ENCODE measurements around the gene MAP3K5. TPM values are rescaled to one million over a fixed set of nuclear protein-coding genes. Genes with fewer than 3 reads are reported as not detected.
"Not testable (repeated sequence)": the region's sequence is repeated elsewhere in the genome, so short reads cannot be mapped to it uniquely, and the experiment has no call there.

Gene MAP3K5
- polyA plus RNA-seq, 3 donors = 9.6 to 12.0 (median 11.1) TPM

GRCh38 chr6:136717716-136717990 is 74.6 kb downstream of the MAP3K5 start:
- no peak for DNase-seq
- Histone ChIP-seq H3K79me2 (ENCODE audit: insufficient read depth, low read length) (peaks cover 83% of the 10 kb centered on the region), H4K20me1 (ENCODE audit: insufficient read depth, low read length) (peaks cover 87% of the 10 kb centered on the region), H2AFZ (ENCODE audit: insufficient read depth, low read depth, low read length, poor library complexity, severe bottlenecking) (no peak overlapping the region), H3K4me2 (replicated peaks; ENCODE audit: extremely low read depth, low read length, poor library complexity, severe bottlenecking) (no peak overlapping the region), H3K4me1 (ENCODE audit: control insufficient read depth in 1 of 2, insufficient read depth in 2 of 2, low read length in 2 of 2) (peaks cover 34 to 44% of the 10 kb centered on the region in 2 donors), H3K36me3 (replicated peaks in 1 of 2; ENCODE audit: control insufficient read depth in 1 of 2, insufficient read depth in 2 of 2, low read length in 2 of 2) (peaks cover 0 to 11% of the 10 kb centered on the region in 2 donors), H3K9me3 (replicated peaks in 1 of 2; ENCODE audit: control insufficient read depth in 1 of 2, insufficient read depth in 1 of 2, low read length in 2 of 2) (no peaks in the 10 kb centered on the region), H3K27ac (ENCODE audit: low read depth in 1 of 2, low read length in 2 of 2) (peak overlapping the region in 1 of 2 donors; percentile 51), H3K4me3 (replicated peaks in 1 of 3; ENCODE audit: low read depth in 2 of 3, low read length in 3 of 3) (no peak overlapping the region), H3K27me3 (ENCODE audit: control insufficient read depth in 2 of 2, insufficient read depth in 2 of 2, low read length in 2 of 2) (no peaks in the 10 kb centered on the region), H3K9ac (ENCODE audit: insufficient read depth, low read length, poor library complexity, severe bottlenecking) (no peak overlapping the region)
- TF ChIP-seq CTCF (IDR thresholded peaks at IDR 0.05) = no peak
- peaks cover 45% of the 10 kb centered on the region for H3K4me1 Mint-ChIP-seq
- WGBS (ENCODE audit: insufficient coverage) = no CpG with 5 or more reads among the region's 1 CpG
- intact Hi-C loops (cut with micrococcal nuclease) = no loop called here
- no peak overlapping the region for H3K4me3 Mint-ChIP-seq
- H3K27ac Mint-ChIP-seq = peak overlapping the region in 5 of 7 donors; percentile 56 to 74 (median 65)
- no peaks in the 10 kb centered on the region for H3K27me3 Mint-ChIP-seq (ENCODE audit: low read depth in 3 of 3)
- no peaks in the 10 kb centered on the region for H3K9me3 Mint-ChIP-seq
- peaks cover 15 to 18% of the 10 kb centered on the region in 2 donors for H3K36me3 Mint-ChIP-seq

GRCh38 chr6:136716917-136717715 is 75.2 kb downstream of the MAP3K5 start:
- H3K27ac ChIP-seq (ENCODE audit: low read depth in 1 of 2, low read length in 2 of 2) = peak overlapping the region in 1 of 2 donors; percentile 51
- Mint-ChIP-seq H3K27me3 (ENCODE audit: low read depth in 3 of 3) (no peaks in the 10 kb centered on the region), H3K4me1 (peaks cover 45% of the 10 kb centered on the region), H3K36me3 (peaks cover 15 to 19% of the 10 kb centered on the region in 2 donors), H3K9me3 (no peaks in the 10 kb centered on the region), H3K4me3 (no peak overlapping the region), H3K27ac (peak overlapping the region; percentile 56 to 83 (median 68))
- peaks cover 87% of the 10 kb centered on the region for H4K20me1 ChIP-seq (ENCODE audit: insufficient read depth, low read length)
- WGBS (ENCODE audit: insufficient coverage) = no CpG with 5 or more reads among the region's 4 CpGs
- DNase-seq = no peak
- H3K4me3 ChIP-seq (replicated peaks in 1 of 3; ENCODE audit: low read depth in 2 of 3, low read length in 3 of 3) = no peak overlapping the region
- peaks cover 83% of the 10 kb centered on the region for H3K79me2 ChIP-seq (ENCODE audit: insufficient read depth, low read length)
- no peak overlapping the region for H3K9ac ChIP-seq (ENCODE audit: insufficient read depth, low read length, poor library complexity, severe bottlenecking)
- H3K27me3 ChIP-seq (ENCODE audit: control insufficient read depth in 2 of 2, insufficient read depth in 2 of 2, low read length in 2 of 2) = no peaks in the 10 kb centered on the region
- no peaks in the 10 kb centered on the region for H3K9me3 ChIP-seq (replicated peaks in 1 of 2; ENCODE audit: control insufficient read depth in 1 of 2, insufficient read depth in 1 of 2, low read length in 2 of 2)
- intact Hi-C loops (cut with micrococcal nuclease) = no loop called here
- TF ChIP-seq CTCF (IDR thresholded peaks at IDR 0.05) = no peak
- H3K4me2 ChIP-seq (replicated peaks; ENCODE audit: extremely low read depth, low read length, poor library complexity, severe bottlenecking) = no peak overlapping the region
- no peak overlapping the region for H2AFZ ChIP-seq (ENCODE audit: insufficient read depth, low read depth, low read length, poor library complexity, severe bottlenecking)
- peaks cover 34 to 44% of the 10 kb centered on the region in 2 donors for H3K4me1 ChIP-seq (ENCODE audit: control insufficient read depth in 1 of 2, insufficient read depth in 2 of 2, low read length in 2 of 2)
- H3K36me3 ChIP-seq (replicated peaks in 1 of 2; ENCODE audit: control insufficient read depth in 1 of 2, insufficient read depth in 2 of 2, low read length in 2 of 2) = peaks cover 0 to 11% of the 10 kb centered on the region in 2 donors

GRCh38 chr6:136712642-136713041 is 79.6 kb downstream of the MAP3K5 start:
- intact Hi-C loops (cut with micrococcal nuclease); H3K4me2 ChIP-seq (replicated peaks; ENCODE audit: extremely low read depth, low read length, poor library complexity, severe bottlenecking); H3K4me3 Mint-ChIP-seq; H3K9ac ChIP-seq (ENCODE audit: insufficient read depth, low read length, poor library complexity, severe bottlenecking); H3K27me3 ChIP-seq (ENCODE audit: control insufficient read depth in 2 of 2, insufficient read depth in 2 of 2, low read length in 2 of 2); H2AFZ ChIP-seq (ENCODE audit: insufficient read depth, low read depth, low read length, poor library complexity, severe bottlenecking); H3K9me3 ChIP-seq (replicated peaks in 1 of 2; ENCODE audit: control insufficient read depth in 1 of 2, insufficient read depth in 1 of 2, low read length in 2 of 2); H3K27ac ChIP-seq (ENCODE audit: low read depth in 1 of 2, low read length in 2 of 2); H3K4me3 ChIP-seq (replicated peaks in 1 of 3; ENCODE audit: low read depth in 2 of 3, low read length in 3 of 3); H3K27me3 Mint-ChIP-seq (ENCODE audit: low read depth in 3 of 3); H3K9me3 Mint-ChIP-seq; H3K27ac Mint-ChIP-seq; DNase-seq: not testable (repeated sequence)
- peaks cover 21 to 29% of the 10 kb centered on the region in 2 donors for H3K36me3 Mint-ChIP-seq
- WGBS (ENCODE audit: insufficient coverage) = no CpG with 5 or more reads among the region's 4 CpGs
- Histone ChIP-seq H3K36me3 (replicated peaks in 1 of 2; ENCODE audit: control insufficient read depth in 1 of 2, insufficient read depth in 2 of 2, low read length in 2 of 2) (peaks cover 4 to 22% of the 10 kb centered on the region in 2 donors), H4K20me1 (ENCODE audit: insufficient read depth, low read length) (peaks cover 88% of the 10 kb centered on the region), H3K79me2 (ENCODE audit: insufficient read depth, low read length) (peaks cover 91% of the 10 kb centered on the region), H3K4me1 (ENCODE audit: control insufficient read depth in 1 of 2, insufficient read depth in 2 of 2, low read length in 2 of 2) (peaks cover 14 to 16% of the 10 kb centered on the region in 2 donors)
- peaks cover 21% of the 10 kb centered on the region for H3K4me1 Mint-ChIP-seq

Measured in CD14-positive monocyte (primary cell).